22Rv1 (cell line): ENCODE data around the gene PLCH2.

Experiments
- CTCF ChIP-seq: fragments of 450-650 bp; IDR thresholded peaks from 2 replicates; pipeline ENCODE4 v1.5.1; 2017; ENCODE audit warnings: mild to moderate bottlenecking
- ZFX ChIP-seq: fragments of 450-650 bp; IDR thresholded peaks from 2 replicates; pipeline ENCODE4 v1.6.1; 2017; ENCODE audit warnings: antibody characterized with exemption, borderline replicate concordance

GRCh38 chr1:2482588-2482987, 6.5 kb downstream of the PLCH2 start:
- TF ChIP-seq CTCF: no peak
- no peak for TF ChIP-seq ZFX
